ENCODE measurements around the gene NDRG2. TPM values are rescaled to one million over a fixed set of nuclear protein-coding genes. Genes with fewer than 3 reads are reported as not detected.
A peak's percentile ranks its signal among the peaks of the same experiment; 100 is the strongest.

NDRG2 gene
- total and polyA plus RNA-seq, 8 donors, result 61.3 to 418 (median 107) TPM

DNA sequence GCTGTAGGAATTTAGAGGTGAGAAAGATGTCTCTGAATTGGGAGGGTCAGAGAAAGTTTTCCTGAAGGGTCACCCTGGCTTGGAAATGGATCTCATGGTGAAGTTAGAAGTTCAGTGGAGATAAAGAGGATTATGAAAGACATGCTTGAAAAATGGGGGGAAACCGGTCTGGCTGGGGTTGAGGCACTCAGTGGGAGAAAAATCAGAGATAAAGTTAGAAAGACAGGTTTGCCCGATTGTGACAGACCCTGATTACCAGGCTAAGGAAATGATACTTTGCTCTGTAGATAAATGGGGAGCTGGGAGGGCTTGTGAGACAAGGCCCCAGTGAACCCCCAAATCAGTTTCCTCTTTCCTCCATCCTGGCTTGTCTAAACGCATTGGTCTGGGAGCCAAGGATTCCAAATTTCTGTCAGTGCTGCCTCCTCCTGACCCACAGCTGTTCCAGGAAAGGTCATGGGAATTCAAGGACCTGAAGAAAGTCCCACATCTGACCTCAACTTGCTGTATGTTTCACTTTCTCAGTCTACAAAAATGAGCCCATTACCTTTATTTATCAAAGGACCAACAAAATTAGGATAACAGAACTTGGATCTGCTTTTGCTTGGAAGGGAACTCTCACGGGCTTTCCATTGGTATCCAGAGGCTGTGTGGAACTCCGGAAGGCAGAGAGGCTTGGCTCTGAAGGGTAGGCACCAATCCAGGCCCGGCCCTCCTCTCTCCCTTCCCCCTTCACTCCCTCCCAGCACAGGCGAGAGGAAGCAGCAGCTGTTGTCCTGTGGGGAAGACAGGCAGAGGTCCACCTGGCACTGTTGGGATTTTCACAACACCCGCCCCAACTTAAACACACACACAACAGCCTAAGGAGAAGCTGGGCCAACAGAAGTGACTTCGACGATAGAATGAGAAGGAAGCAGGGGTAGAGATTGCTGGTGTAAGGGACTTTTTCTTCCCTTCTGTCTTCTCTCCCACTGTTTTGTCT is 13.9 kb upstream of the NDRG2 start:
- WGBS, 5 donors, result 12 to 28% (median 17%) methylated on average over 10 of the region's 10 CpGs
- Histone ChIP-seq H3K36me3 (no peaks in the 10 kb centered on the region), H3K9me3 (no peaks in the 10 kb centered on the region), H3K27me3 (no peaks in the 10 kb centered on the region), H3K4me1 (peaks cover 20 to 37% (median 32%) of the 10 kb centered on the region in 4 donors), H3K4me3 (no peak overlapping the region), H3K27ac (peak overlapping the region; percentile 37 to 81 (median 66))
- TF ChIP-seq POLR2AphosphoS5 (IDR thresholded peaks at IDR 0.05), result peak; percentile 32 to 62 (median 58)
- TF ChIP-seq EP300 (IDR thresholded peaks at IDR 0.05), result no peak
- peak in 1 of 7 experiments; percentile 13 for TF ChIP-seq CTCF (IDR thresholded peaks at IDR 0.05)
- peak; percentile 80 to 93 for DNase-seq
- intact Hi-C loops (cut with DNase I; ENCODE audit: low total_unique reads), result no loop called here

GRCh38 chr14:21037156-21037555 is 12.3 kb upstream of the NDRG2 start:
- DNase-seq, result no peak
- intact Hi-C loops (cut with DNase I; ENCODE audit: low total_unique reads), result no loop called here
- Histone ChIP-seq H3K9me3 (no peaks in the 10 kb centered on the region), H3K36me3 (no peaks in the 10 kb centered on the region), H3K4me3 (no peak overlapping the region), H3K4me1 (peaks cover 20 to 27% (median 23%) of the 10 kb centered on the region in 4 donors), H3K27me3 (no peaks in the 10 kb centered on the region), H3K27ac (peak overlapping the region in 1 of 5 donors; percentile 77)
- TF ChIP-seq POLR2AphosphoS5 (IDR thresholded peaks at IDR 0.05) (no peak), CTCF (IDR thresholded peaks at IDR 0.05) (no peak), POLR2A (IDR thresholded peaks at IDR 0.05) (no peak), EP300 (IDR thresholded peaks at IDR 0.05) (no peak)
- 85 to 89% (median 88%) methylated on average over 3 of the region's 3 CpGs for WGBS, 5 donors

- no peak for DNase-seq
- Histone ChIP-seq H3K4me1 (peaks cover 20 to 27% (median 23%) of the 10 kb centered on the region in 4 donors), H3K27ac (no peak overlapping the region), H3K4me3 (no peak overlapping the region), H3K9me3 (no peaks in the 10 kb centered on the region), H3K27me3 (no peaks in the 10 kb centered on the region), H3K36me3 (no peaks in the 10 kb centered on the region)
- no peak for TF ChIP-seq POLR2AphosphoS5 (IDR thresholded peaks at IDR 0.05)
- no peak for TF ChIP-seq POLR2A (IDR thresholded peaks at IDR 0.05)
- TF ChIP-seq CTCF (IDR thresholded peaks at IDR 0.05), result no peak
- TF ChIP-seq EP300 (IDR thresholded peaks at IDR 0.05), result no peak
- intact Hi-C loops (cut with DNase I; ENCODE audit: low total_unique reads), result no loop called here
- 90 to 99% (median 95%) methylated on average over 6 to 7 of the region's 7 CpGs for WGBS, 5 donors
Measured at GRCh38 chr14:21036751-21037150, 11.9 kb upstream of the NDRG2 start.

- 77 to 82% (median 78%) methylated on average over 5 of the region's 5 CpGs for WGBS, 5 donors
- Histone ChIP-seq H3K9me3 (no peaks in the 10 kb centered on the region), H3K27me3 (no peaks in the 10 kb centered on the region), H3K36me3 (no peaks in the 10 kb centered on the region), H3K27ac (no peak within 1 kb of the TSS), H3K4me1 (peaks cover 17 to 22% (median 18%) of the 10 kb centered on the region in 4 donors), H3K4me3 (no peak within 1 kb of the TSS)
- intact Hi-C loops (cut with DNase I; ENCODE audit: low total_unique reads), result no loop called here
- DNase-seq, result no peak
- TF ChIP-seq CTCF (IDR thresholded peaks at IDR 0.05), result no peak
- no peak for TF ChIP-seq POLR2A (IDR thresholded peaks at IDR 0.05)
- TF ChIP-seq EP300 (IDR thresholded peaks at IDR 0.05), result no peak
- no peak for TF ChIP-seq POLR2AphosphoS5 (IDR thresholded peaks at IDR 0.05)
Measured at GRCh38 chr14:21034707-21035106, 9.8 kb upstream of the NDRG2 start, which contains the start of gene RNASE13. Gene RNASE13, minus strand, starts transcription at chr14:21034807. Its CDS starts 519 bp downstream, at chr14:21034288.
